Hepatocyte (in vitro differentiated cells): ENCODE data around the gene CBR4. TPM values are rescaled to one million over a fixed set of nuclear protein-coding genes. Genes with fewer than 3 reads are reported as not detected.
A peak's percentile ranks its signal among the peaks of the same experiment; 100 is the strongest.

Experiments
- DNase-seq: peaks from one replicate; pipeline ENCODE4 v3.0.0-alpha.2; 2016; ENCODE audit warnings: low spot score
- H2AFZ ChIP-seq: fragments of 200-600 bp; sonication (generic); 2 replicates; pipeline ENCODE4 v1.6.0; 2016; ENCODE audit warnings: antibody characterized with exemption, mild to moderate bottlenecking
- H3K27ac ChIP-seq: fragments of 200-600 bp; sonication (generic); 2 replicates; pipeline ENCODE4 v1.5.1; 2016; ENCODE audit warnings: mild to moderate bottlenecking
- H3K27me3 ChIP-seq: fragments of 200-600 bp; sonication (generic); 2 replicates; pipeline ENCODE4 v1.6.1; 2016
- H3K36me3 ChIP-seq: fragments of 200-600 bp; sonication (generic); replicated peaks from 2 replicates; pipeline ENCODE4 v1.5.1; 2016; ENCODE audit warnings: low read depth; ENCODE audit not compliant: insufficient read depth
- H3K4me1 ChIP-seq: fragments of 200-600 bp; sonication (generic); 2 replicates; pipeline ENCODE4 v1.5.1; 2016; ENCODE audit warnings: mild to moderate bottlenecking, moderate library complexity; ENCODE audit not compliant: insufficient read depth
- H3K4me2 ChIP-seq: fragments of 200-600 bp; sonication (generic); 2 replicates; pipeline ENCODE4 v1.6.0; 2016
- H3K4me3 ChIP-seq: fragments of 200-600 bp; sonication (generic); 2 replicates; pipeline ENCODE4 v1.5.1; 2016; ENCODE audit warnings: mild to moderate bottlenecking
- H3K79me2 ChIP-seq: fragments of 200-600 bp; sonication (generic); 2 replicates; pipeline ENCODE4 v1.6.0; 2017; ENCODE audit warnings: mild to moderate bottlenecking
- H3K9me2 ChIP-seq: fragments of 200-600 bp; sonication (generic); replicated peaks from 2 replicates; pipeline ENCODE4 v1.6.0; 2017; ENCODE audit warnings: mild to moderate bottlenecking; ENCODE audit not compliant: insufficient read depth
- H3K9me3 ChIP-seq: fragments of 200-600 bp; sonication (generic); 2 replicates; pipeline ENCODE4 v1.5.1; 2016; ENCODE audit warnings: low read depth, mild to moderate bottlenecking
- H4K20me1 ChIP-seq: fragments of 200-600 bp; sonication (generic); 2 replicates; pipeline ENCODE4 v1.6.0; 2016; ENCODE audit warnings: mild to moderate bottlenecking; ENCODE audit not compliant: insufficient read depth, poor library complexity, severe bottlenecking
- EZH2 ChIP-seq: fragments of 200-600 bp; sonication (generic); IDR thresholded peaks from 2 replicates; pipeline ENCODE4 v1.6.1; 2016; ENCODE audit warnings: antibody characterized with exemption, mild to moderate bottlenecking, borderline replicate concordance
- EZH2phosphoT487 ChIP-seq: fragments of 200-600 bp; sonication (generic); IDR thresholded peaks from one replicate; pipeline ENCODE4 v1.6.1; 2018; ENCODE audit warnings: antibody characterized with exemption, mild to moderate bottlenecking, low read depth, moderate library complexity; ENCODE audit not compliant: unreplicated experiment, severe bottlenecking
- WGBS: methylation state at CpG from one replicate; pipeline ENCODE4 v1.1.6; 2016; ENCODE audit warnings: low lambda C conversion rate; ENCODE audit errors: missing lambda C conversion rate; 5-methylcytosine and 5-hydroxymethylcytosine counted together
- polyA plus RNA-seq: library from polyadenylated mRNA; unstranded; fragments of >200 nt; fragmentation: Nextera tagmentation; extraction: Ambion mirVana; gene quantifications from 2 replicates; pipeline ENCODE4 v1.2.1, GENCODE V29; 2016
- total RNA-seq: library from RNA; depleted of rRNA; stranded (reverse); fragments of >200 nt; gene quantifications from 2 replicates; pipeline ENCODE4 v1.2.3, GENCODE V29; 2014
- TF ChIP-seq, protein P1 (sequence below): fragments of 200-600 bp; sonication (generic); IDR thresholded peaks from 2 replicates; pipeline ENCODE4 v1.5.1; 2016; ENCODE audit warnings: antibody characterized with exemption, mild to moderate bottlenecking; ENCODE audit not compliant: poor library complexity

Gene CBR4
- total and polyA plus RNA-seq, 2 experiments from 2014 or later: 18.5 to 26.9 TPM

DNA sequence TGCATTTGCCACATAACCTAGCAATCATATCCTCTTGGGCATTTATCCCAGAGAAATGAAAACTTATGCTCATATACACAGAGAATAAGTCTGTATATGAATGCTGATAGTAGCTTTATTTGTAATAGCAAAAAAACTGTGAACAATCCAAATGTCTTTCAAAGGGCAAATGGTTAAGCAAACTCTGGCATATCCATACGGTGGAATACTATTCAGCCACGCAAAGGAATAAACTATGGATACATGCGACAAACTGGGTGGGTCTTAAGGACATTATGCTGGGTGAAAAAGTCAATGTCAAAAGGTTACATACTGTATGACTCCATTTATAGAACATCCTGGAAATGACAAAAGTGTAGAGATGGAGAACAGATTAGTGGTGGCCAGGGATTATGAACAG, 17.6 kb upstream of the CBR4 start:
- Histone ChIP-seq H3K4me3 (no peak overlapping the region), H3K9me2 (no peaks in the 10 kb centered on the region), H2AFZ (no peak overlapping the region), H3K36me3 (no peaks in the 10 kb centered on the region), H3K9me3 (no peaks in the 10 kb centered on the region), H3K27me3 (no peaks in the 10 kb centered on the region), H3K79me2 (no peaks in the 10 kb centered on the region), H3K27ac (no peak overlapping the region), H4K20me1 (no peaks in the 10 kb centered on the region), H3K4me2 (no peak overlapping the region), H3K4me1 (no peaks in the 10 kb centered on the region)
- WGBS: 97% methylated on average over 3 of the region's 3 CpGs
- DNase-seq: no peak
- TF ChIP-seq, protein P1, sequence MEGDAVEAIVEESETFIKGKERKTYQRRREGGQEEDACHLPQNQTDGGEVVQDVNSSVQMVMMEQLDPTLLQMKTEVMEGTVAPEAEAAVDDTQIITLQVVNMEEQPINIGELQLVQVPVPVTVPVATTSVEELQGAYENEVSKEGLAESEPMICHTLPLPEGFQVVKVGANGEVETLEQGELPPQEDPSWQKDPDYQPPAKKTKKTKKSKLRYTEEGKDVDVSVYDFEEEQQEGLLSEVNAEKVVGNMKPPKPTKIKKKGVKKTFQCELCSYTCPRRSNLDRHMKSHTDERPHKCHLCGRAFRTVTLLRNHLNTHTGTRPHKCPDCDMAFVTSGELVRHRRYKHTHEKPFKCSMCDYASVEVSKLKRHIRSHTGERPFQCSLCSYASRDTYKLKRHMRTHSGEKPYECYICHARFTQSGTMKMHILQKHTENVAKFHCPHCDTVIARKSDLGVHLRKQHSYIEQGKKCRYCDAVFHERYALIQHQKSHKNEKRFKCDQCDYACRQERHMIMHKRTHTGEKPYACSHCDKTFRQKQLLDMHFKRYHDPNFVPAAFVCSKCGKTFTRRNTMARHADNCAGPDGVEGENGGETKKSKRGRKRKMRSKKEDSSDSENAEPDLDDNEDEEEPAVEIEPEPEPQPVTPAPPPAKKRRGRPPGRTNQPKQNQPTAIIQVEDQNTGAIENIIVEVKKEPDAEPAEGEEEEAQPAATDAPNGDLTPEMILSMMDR: no peak
- TF ChIP-seq EZH2 (no peak), EZH2phosphoT487 (no peak)

DNA sequence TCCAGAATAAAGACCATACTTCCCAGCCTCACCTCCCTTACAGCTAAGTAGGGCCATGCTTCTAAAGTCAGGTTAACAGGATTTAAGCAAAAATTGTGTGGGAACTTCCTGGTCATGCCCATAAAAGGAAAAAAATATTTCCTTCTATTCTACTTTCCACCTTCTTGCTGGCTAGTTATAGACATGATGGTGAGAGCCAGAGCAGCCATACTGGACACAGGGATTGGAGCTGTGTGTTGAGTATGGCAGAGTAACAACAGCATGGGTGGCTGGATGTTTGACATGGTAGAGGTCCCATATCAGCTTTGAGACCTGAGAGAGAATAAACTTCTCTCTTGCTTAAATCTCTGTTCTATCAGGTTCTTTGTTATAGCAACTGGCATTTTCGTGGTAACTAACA, 15.1 kb upstream of the CBR4 start:
- Histone ChIP-seq H3K27me3 (no peaks in the 10 kb centered on the region), H3K4me2 (no peak overlapping the region), H3K9me2 (no peaks in the 10 kb centered on the region), H4K20me1 (no peaks in the 10 kb centered on the region), H3K79me2 (no peaks in the 10 kb centered on the region), H3K27ac (no peak overlapping the region), H3K36me3 (no peaks in the 10 kb centered on the region), H3K4me1 (no peaks in the 10 kb centered on the region), H2AFZ (no peak overlapping the region), H3K9me3 (no peaks in the 10 kb centered on the region), H3K4me3 (no peak overlapping the region)
- TF ChIP-seq EZH2 (no peak), EZH2phosphoT487 (no peak)
- TF ChIP-seq, protein P1: no peak
- WGBS: 95% methylated on average over 1 of the region's 1 CpG
- no peak for DNase-seq

DNA sequence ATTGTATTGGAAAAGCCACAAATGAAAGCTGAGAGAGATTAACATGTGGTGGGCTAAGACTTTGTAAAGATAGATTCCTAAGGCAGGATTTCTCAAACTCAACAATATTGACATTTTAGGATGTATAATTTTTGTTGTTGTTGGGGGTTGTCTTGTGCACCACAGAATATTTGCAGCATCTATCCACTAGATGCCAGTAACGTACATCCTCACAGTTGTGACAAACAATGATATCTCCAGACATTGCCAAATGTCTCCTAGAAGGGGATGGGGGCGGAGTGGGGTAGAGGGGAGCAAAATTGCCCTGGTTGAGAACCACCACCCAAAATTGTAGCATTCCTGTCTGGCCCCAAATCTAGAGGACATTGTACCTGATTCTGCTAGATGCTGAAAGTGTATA, 14.7 kb upstream of the CBR4 start:
- no peak overlapping the region for H2AFZ ChIP-seq
- TF ChIP-seq, protein P1: peak; percentile 67
- TF ChIP-seq EZH2phosphoT487 (no peak), EZH2 (no peak)
- no peaks in the 10 kb centered on the region for H3K79me2 ChIP-seq
- 54% methylated on average over 2 of the region's 2 CpGs for WGBS
- peak; percentile 37 for DNase-seq
- H3K36me3 ChIP-seq: no peaks in the 10 kb centered on the region
- no peaks in the 10 kb centered on the region for H3K4me1 ChIP-seq
- H3K4me3 ChIP-seq: no peak overlapping the region
- no peaks in the 10 kb centered on the region for H3K9me2 ChIP-seq
- no peak overlapping the region for H3K4me2 ChIP-seq
- no peaks in the 10 kb centered on the region for H4K20me1 ChIP-seq
- no peak overlapping the region for H3K27ac ChIP-seq
- H3K9me3 ChIP-seq: no peaks in the 10 kb centered on the region
- H3K27me3 ChIP-seq: no peaks in the 10 kb centered on the region

DNA sequence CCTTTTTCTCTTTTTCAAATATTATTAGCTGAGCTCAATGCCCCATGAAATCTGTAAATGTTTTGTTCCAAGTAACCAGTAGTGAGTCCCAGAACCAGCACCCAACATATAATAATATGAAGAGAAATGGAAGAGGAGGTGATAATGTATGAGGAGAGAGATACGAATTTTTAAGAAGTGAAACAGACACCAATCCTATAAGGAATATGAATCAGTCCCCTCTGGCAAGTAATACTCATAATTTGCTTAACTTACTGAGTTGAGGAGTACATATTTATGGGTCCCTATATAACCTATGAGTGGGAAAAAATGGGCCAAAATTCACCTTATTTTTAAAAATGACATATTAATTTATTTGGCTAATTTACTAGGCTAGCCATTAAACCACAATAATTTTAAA, 8.4 kb upstream of the CBR4 start:
- Histone ChIP-seq H3K27me3 (no peaks in the 10 kb centered on the region), H3K79me2 (no peaks in the 10 kb centered on the region), H3K4me3 (no peak overlapping the region), H3K9me2 (no peaks in the 10 kb centered on the region), H3K9me3 (no peaks in the 10 kb centered on the region), H3K36me3 (no peaks in the 10 kb centered on the region), H3K4me1 (no peaks in the 10 kb centered on the region), H2AFZ (no peak overlapping the region), H3K27ac (no peak overlapping the region), H3K4me2 (no peak overlapping the region), H4K20me1 (no peaks in the 10 kb centered on the region)
- WGBS: 85% methylated on average over 1 of the region's 1 CpG
- no peak for TF ChIP-seq EZH2
- TF ChIP-seq, protein P1: no peak
- no peak for TF ChIP-seq EZH2phosphoT487
- DNase-seq: no peak
